ENCODE data around the gene TRNAU1AP.

TRNAU1AP gene

GRCh38 chr1:28601696-28602095, 48.8 kb downstream of the TRNAU1AP start:
- H3K9me3 Mint-ChIP-seq: no peaks in the 10 kb centered on the region
- no peak overlapping the region for H3K4me3 Mint-ChIP-seq
- H3K4me1 Mint-ChIP-seq (ENCODE audit: low read depth): peaks cover 15% of the 10 kb centered on the region
- no peaks in the 10 kb centered on the region for H3K27me3 Mint-ChIP-seq (ENCODE audit: low read depth)
- H3K36me3 Mint-ChIP-seq (ENCODE audit: low read depth): peaks cover 24% of the 10 kb centered on the region
- H3K27ac Mint-ChIP-seq: no peak overlapping the region

- H3K4me1 Mint-ChIP-seq (ENCODE audit: low read depth): peaks cover 15% of the 10 kb centered on the region
- no peaks in the 10 kb centered on the region for H3K9me3 Mint-ChIP-seq
- peaks cover 24% of the 10 kb centered on the region for H3K36me3 Mint-ChIP-seq (ENCODE audit: low read depth)
- H3K27me3 Mint-ChIP-seq (ENCODE audit: low read depth): no peaks in the 10 kb centered on the region
- no peak overlapping the region for H3K4me3 Mint-ChIP-seq
- peak overlapping the region; percentile 9 for H3K27ac Mint-ChIP-seq
Observed at GRCh38 chr1:28602536-28603439, 49.9 kb downstream of the TRNAU1AP start.

- H3K27ac Mint-ChIP-seq: no peak overlapping the region
- no peaks in the 10 kb centered on the region for H3K27me3 Mint-ChIP-seq (ENCODE audit: low read depth)
Observed at GRCh38 chr1:28604411-28604810, 51.5 kb downstream of the TRNAU1AP start.

GRCh38 chr1:28604962-28605361, 52.1 kb downstream of the TRNAU1AP start:
- Mint-ChIP-seq H3K27ac (no peak overlapping the region), H3K4me3 (no peak overlapping the region), H3K36me3 (ENCODE audit: low read depth) (peaks cover 23% of the 10 kb centered on the region)

More at GRCh38 chr1:28604411-28604810, 51.5 kb downstream of the TRNAU1AP start:
- Mint-ChIP-seq H3K36me3 (ENCODE audit: low read depth) (peaks cover 21% of the 10 kb centered on the region), H3K4me1 (ENCODE audit: low read depth) (peaks cover 8% of the 10 kb centered on the region), H3K4me3 (no peak overlapping the region), H3K9me3 (no peaks in the 10 kb centered on the region)

GRCh38 chr1:28606771-28607170, 53.9 kb downstream of the TRNAU1AP start:
- Mint-ChIP-seq H3K4me3 (no peak overlapping the region), H3K27ac (no peak overlapping the region), H3K36me3 (ENCODE audit: low read depth) (peaks cover 27% of the 10 kb centered on the region), H3K4me1 (ENCODE audit: low read depth) (peaks cover 1% of the 10 kb centered on the region), H3K9me3 (no peaks in the 10 kb centered on the region), H3K27me3 (ENCODE audit: low read depth) (no peaks in the 10 kb centered on the region)

More at GRCh38 chr1:28604962-28605361, 52.1 kb downstream of the TRNAU1AP start:
- Mint-ChIP-seq H3K9me3 (no peaks in the 10 kb centered on the region), H3K4me1 (ENCODE audit: low read depth) (peaks cover 5% of the 10 kb centered on the region), H3K27me3 (ENCODE audit: low read depth) (no peaks in the 10 kb centered on the region)

- Mint-ChIP-seq H3K9me3 (no peaks in the 10 kb centered on the region), H3K27me3 (ENCODE audit: low read depth) (no peaks in the 10 kb centered on the region), H3K36me3 (ENCODE audit: low read depth) (peaks cover 26% of the 10 kb centered on the region), H3K4me3 (no peak overlapping the region), H3K27ac (no peak overlapping the region), H3K4me1 (ENCODE audit: low read depth) (no peaks in the 10 kb centered on the region)
Observed at GRCh38 chr1:28613175-28613574, 60.3 kb downstream of the TRNAU1AP start.
